ENCODE results near the gene CRYGN.

Gene CRYGN

DNA sequence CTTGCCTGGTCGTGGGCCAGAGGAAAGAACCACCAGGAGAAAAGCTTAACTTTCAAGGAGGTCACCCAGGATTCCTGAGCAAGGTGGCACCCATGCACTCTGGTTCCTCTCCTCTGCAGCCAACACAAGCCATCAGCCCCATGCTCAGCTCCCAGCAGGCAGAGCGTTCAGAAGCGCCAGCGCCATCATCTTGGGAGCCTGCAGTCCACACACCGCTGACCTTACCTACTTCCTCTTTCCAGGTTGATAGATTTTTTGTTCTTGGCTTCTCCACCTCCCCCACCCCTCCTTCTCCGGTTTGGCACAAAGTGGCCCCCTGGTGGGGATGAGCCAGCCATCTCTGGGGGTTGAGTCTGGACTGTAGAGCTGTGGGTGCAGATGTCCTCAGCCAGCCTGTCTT, 28.4 kb downstream of the CRYGN start:
- FAIRE-seq (no peak), DNase-seq (ENCODE audit: insufficient read length, low spot score) (no peak)
- TF ChIP-seq POLR2AphosphoS5 (IDR thresholded peaks at IDR 0.05; ENCODE audit: low read depth, low read length) (no peak), PAX5 (IDR thresholded peaks at IDR 0.05; ENCODE audit: insufficient read depth, low read length, severe bottlenecking) (no peak), SPI1 (IDR thresholded peaks at IDR 0.05; ENCODE audit: low read depth, low read length) (peak; percentile 59; the same call in 1 of the 2 replicates), POU2F2 (IDR thresholded peaks at IDR 0.05; ENCODE audit: low read depth, low read length) (no peak)

DNA sequence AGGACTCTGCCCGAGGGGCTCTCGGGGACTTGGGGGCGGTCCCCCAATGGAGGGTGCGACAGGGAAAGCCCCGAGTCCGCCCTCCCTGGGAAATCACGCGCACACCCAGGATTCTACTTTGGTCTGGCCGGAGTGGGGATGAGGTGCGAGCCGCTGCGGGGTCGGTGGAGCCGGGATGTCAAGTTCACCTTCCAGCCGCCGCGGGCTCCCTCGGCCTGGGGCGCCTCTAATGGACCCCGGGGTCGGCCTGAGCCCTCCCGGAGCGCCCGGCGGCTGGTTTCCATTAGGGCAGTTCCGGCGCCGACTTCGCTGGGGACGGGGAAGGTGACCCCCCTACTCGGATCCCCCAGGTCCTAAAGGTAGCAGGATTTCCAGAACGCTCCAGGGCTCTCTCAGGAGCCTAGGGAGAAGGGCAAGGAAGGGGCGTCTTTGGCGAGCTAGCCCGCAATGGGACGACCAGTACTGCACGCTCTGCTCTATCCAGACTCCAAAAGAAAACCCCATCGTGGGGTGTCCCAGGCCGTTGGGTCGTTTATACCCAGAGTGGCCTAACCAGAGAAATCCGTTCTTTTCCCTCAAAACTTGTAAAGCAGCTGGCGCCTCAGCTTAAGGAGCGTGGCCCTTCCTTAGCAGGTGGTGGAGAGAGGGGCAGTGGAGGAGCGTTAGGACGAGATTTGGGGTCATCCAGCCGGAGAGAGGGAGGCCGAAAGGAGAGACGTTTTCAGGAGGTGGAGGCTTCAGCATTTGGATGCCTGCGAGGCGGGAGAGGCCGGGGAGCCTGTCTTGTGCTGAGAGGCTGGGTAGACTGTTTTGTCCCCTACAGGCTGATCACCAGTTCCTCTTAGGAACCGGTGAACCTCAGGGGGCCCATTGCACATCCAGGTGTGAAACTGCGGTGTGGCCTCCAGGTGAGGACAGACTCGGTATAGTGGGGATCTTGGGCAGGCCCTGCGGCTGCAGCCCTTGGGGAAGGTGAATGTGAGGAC, 29.2 kb downstream of the CRYGN start:
- TF ChIP-seq POLR2A (IDR thresholded peaks at IDR 0.05; ENCODE audit: low read depth, low read length) (no peak), PAX5 (IDR thresholded peaks at IDR 0.05; ENCODE audit: insufficient read depth, low read length, severe bottlenecking) (no peak), POLR2AphosphoS5 (IDR thresholded peaks at IDR 0.05; ENCODE audit: low read depth, low read length) (no peak), POU2F2 (IDR thresholded peaks at IDR 0.05; ENCODE audit: low read depth, low read length) (no peak), SPI1 (IDR thresholded peaks at IDR 0.05; ENCODE audit: low read depth, low read length) (no peak), TAF1 (IDR thresholded peaks at IDR 0.05; ENCODE audit: low read depth, low read length) (no peak)
- DNase-seq (ENCODE audit: insufficient read length, low spot score) (peak; percentile 23), FAIRE-seq (no peak)

DNA sequence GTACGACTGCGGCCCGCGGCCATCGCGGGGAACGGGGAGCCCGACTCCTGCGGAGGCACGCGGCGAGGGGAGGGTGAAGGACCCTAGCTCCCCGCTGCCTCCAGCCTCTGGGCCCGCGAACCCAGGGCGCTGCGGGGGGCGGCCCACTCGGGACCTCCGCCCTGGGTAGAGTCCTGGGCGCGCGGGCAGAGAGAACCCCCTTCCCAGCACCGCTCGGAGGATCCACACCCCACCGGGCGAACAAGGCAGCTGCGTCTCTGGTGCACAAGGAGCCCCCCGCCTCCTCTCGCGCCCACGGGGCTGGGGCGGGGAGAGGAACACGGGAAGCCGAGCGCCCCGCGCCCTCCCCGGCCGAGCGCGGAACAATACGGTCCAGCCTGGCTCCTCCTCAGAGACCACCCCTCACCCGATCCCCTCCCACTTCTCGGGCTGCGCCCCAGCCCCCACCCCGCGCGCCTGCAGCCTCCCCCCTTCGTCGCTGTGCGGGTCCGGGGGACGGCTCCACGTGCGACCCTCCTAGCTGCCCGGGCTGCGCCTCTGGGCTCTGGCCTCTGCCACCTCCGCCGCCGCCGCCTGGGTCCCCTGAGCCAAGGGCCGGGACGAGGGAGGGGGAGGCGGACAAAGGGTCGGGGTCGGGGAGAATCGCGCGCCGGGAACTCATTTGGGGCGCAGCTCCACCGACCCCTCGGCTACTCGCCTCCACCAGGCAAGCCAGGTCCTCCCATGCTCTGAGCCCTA, 30.1 kb downstream of the CRYGN start, which contains the start of gene WDR86:
Gene WDR86 (minus strand): TSS at position 372 of the 738 bp plus-strand sequence. CDS start 449 bp downstream, outside the sequence.
- DNase-seq (ENCODE audit: insufficient read length, low spot score) = peak; percentile 18
- no peak for TF ChIP-seq PAX5 (IDR thresholded peaks at IDR 0.05; ENCODE audit: insufficient read depth, low read length, severe bottlenecking)
- TF ChIP-seq TAF1 (IDR thresholded peaks at IDR 0.05; ENCODE audit: low read depth, low read length) = no peak
- TF ChIP-seq POLR2A (IDR thresholded peaks at IDR 0.05; ENCODE audit: low read depth, low read length) = no peak
- no peak for TF ChIP-seq SPI1 (IDR thresholded peaks at IDR 0.05; ENCODE audit: low read depth, low read length)
- no peak for TF ChIP-seq POU2F2 (IDR thresholded peaks at IDR 0.05; ENCODE audit: low read depth, low read length)
- TF ChIP-seq POLR2AphosphoS5 (IDR thresholded peaks at IDR 0.05; ENCODE audit: low read depth, low read length) = no peak
- no peak for FAIRE-seq

DNA sequence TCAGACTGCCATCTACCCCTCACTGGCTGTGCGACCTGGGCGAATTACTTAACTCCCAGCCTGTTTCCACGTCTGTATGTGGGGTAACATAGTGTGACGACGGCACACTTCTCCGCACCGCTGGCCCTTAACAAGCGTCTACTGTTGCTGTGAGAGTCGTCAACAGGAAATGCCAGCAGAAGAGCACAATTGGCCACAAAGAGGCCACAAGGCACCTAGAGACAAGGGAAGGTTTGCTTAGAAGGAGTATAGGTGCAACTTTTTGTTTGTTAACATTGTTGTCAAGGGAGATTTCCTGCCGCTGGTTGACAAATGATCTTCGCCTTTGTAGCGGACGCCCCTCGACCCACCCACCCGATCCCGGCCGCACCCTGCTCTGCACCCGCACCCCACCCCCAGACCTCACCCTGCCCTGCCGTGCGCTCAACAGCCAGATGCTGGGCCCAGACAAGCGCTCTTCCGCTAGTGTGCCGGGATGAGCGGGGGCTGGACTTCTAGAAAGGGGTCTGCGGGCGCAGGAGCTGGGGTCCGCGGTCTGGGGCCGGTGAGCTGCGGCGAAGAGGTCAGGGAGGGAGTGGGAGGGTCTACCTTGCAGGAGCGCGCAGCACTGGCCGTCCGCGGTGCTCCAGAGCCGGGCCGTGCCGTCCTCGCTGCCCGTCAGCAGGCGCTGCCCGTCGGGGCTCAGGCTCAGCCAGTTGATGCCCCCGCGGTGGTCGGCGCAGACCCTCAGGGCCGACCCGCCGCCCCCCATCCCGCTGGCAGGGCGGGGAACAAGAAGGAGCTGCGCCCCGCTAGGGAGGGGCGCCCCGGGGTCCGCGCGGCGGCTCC, 30.9 kb downstream of the CRYGN start:
- no peak for TF ChIP-seq SPI1 (IDR thresholded peaks at IDR 0.05; ENCODE audit: low read depth, low read length)
- peak; percentile 51 for TF ChIP-seq PAX5 (IDR thresholded peaks at IDR 0.05; ENCODE audit: insufficient read depth, low read length, severe bottlenecking)
- FAIRE-seq = peak; percentile 73
- DNase-seq (ENCODE audit: insufficient read length, low spot score) = peak; percentile 50

DNA sequence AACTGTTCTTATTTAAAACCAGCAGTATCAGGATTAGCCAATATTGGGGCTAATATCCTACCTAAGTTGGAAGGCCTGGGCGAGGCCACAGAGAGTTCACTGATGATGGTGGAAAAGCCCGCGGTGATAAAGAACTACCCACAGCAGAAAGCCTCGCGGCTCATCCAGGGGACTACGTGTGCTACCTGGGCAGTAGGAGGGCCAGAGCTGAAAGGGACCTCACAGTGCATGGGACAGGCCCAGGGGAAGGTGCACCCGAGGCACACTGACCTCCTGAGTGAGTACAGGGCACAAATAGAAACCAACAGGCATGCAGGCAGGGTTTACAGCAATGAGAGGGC, 31.5 kb downstream of the CRYGN start:
- FAIRE-seq (no peak), DNase-seq (ENCODE audit: insufficient read length, low spot score) (no peak)
- TF ChIP-seq POLR2AphosphoS5 (IDR thresholded peaks at IDR 0.05; ENCODE audit: low read depth, low read length) = no peak
- no peak for TF ChIP-seq TAF1 (IDR thresholded peaks at IDR 0.05; ENCODE audit: low read depth, low read length)
- no peak for TF ChIP-seq PAX5 (IDR thresholded peaks at IDR 0.05; ENCODE audit: insufficient read depth, low read length, severe bottlenecking)
- TF ChIP-seq SPI1 (IDR thresholded peaks at IDR 0.05; ENCODE audit: low read depth, low read length) = no peak
- no peak for TF ChIP-seq POU2F2 (IDR thresholded peaks at IDR 0.05; ENCODE audit: low read depth, low read length)
- no peak for TF ChIP-seq POLR2A (IDR thresholded peaks at IDR 0.05; ENCODE audit: low read depth, low read length)

DNA sequence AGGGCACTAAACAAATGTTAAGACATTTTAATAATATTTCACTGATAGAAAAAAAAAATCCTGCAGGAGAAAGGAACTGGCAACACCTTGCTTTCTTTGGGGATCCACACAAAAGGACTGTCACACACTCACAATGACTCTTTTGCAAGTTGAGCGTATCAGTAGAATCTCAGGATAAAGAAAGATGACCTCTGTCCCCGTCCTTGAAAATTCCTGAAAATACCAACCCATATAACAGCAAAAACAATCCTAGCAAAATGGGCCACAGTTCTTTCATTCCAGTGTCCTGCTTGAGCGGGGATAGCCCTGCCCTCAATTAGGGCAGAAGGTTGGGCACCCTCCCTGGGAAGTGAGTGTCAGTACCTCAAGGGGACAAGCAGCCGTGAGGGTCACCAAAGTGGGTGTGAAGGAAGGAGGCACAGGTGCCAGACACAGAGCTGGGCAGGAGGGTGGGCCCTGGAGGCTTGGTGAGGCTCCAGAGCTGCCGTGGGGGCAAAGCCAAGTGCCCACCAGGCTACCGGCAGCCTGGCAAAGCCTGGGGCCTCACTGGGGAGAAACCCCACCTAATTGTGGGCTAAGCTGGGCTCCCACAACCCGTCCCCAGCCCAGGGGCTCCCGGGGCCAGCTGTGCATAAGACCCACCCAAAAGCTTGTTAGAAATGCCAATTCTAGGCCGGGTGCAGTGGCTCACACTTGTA, 32.9 kb downstream of the CRYGN start:
- DNase-seq (ENCODE audit: insufficient read length, low spot score) (no peak), FAIRE-seq (no peak)
- TF ChIP-seq POU2F2 (IDR thresholded peaks at IDR 0.05; ENCODE audit: low read depth, low read length) (no peak), POLR2AphosphoS5 (IDR thresholded peaks at IDR 0.05; ENCODE audit: low read depth, low read length) (no peak), TAF1 (IDR thresholded peaks at IDR 0.05; ENCODE audit: low read depth, low read length) (no peak), PAX5 (IDR thresholded peaks at IDR 0.05; ENCODE audit: insufficient read depth, low read length, severe bottlenecking) (no peak), SPI1 (IDR thresholded peaks at IDR 0.05; ENCODE audit: low read depth, low read length) (no peak), POLR2A (IDR thresholded peaks at IDR 0.05; ENCODE audit: low read depth, low read length) (no peak)

DNA sequence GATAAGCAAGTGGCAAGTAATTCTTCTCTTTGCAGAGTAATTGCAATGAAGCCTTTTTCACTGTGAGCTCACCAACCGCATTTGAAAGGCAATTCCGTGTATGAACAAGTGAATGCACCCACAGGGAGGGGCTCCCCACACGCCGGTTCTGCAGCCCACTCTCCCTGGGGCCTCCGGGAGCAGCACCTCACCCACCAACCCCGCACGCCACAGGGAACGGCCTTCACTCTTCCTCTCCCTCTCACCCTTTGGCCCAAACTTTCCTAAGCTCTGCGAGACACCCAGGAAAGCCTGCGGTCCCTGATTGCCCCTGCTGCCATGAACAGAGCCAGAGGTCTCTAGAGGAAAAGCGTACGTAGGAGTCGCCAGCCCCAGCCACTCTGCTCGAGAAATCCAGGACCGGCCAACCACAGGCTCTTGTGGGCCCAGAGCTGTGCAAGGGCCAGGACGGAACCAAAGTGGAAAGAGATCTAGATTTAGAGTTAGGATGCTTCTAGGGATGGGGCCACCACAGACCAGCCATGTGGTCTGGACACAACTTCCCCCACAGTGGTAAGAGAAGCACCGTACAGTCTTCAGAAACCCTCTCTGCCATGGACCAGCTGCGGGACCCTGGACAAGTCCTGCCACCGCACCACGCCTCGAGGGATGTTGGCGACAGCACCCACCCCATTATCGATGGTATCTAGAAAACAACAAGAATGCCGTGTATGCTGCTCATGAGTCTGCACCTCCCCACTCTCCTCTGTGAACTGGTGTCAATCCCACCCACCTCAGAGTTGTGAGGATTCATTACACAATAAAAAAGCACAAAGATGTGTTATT, 33.7 kb downstream of the CRYGN start:
- TF ChIP-seq POLR2AphosphoS5 (IDR thresholded peaks at IDR 0.05; ENCODE audit: low read depth, low read length) (no peak), POU2F2 (IDR thresholded peaks at IDR 0.05; ENCODE audit: low read depth, low read length) (no peak), POLR2A (IDR thresholded peaks at IDR 0.05; ENCODE audit: low read depth, low read length) (no peak), SPI1 (IDR thresholded peaks at IDR 0.05; ENCODE audit: low read depth, low read length) (no peak), TAF1 (IDR thresholded peaks at IDR 0.05; ENCODE audit: low read depth, low read length) (no peak), PAX5 (IDR thresholded peaks at IDR 0.05; ENCODE audit: insufficient read depth, low read length, severe bottlenecking) (no peak)
- no peak for FAIRE-seq
- peak; percentile 5 for DNase-seq (ENCODE audit: insufficient read length, low spot score)

DNA sequence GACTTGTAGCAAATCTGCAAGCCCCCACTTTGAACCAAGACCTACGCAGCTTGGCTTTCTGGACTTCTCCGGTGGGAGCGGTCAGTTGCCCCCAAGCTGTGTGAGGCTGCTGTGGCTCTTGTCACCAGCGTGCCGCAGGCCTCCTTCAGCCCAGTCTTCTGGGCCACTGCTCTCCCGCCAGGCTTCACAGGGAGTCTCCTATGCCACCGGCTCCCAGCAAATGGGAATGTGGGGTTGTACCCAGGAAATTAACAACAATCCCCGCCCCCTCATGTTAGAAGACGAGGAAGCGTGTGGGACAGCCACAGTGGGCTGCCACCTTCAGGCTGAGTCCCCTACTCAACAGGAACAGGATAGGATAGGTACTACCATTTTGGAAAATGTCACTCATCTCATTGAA, 34.4 kb downstream of the CRYGN start:
- DNase-seq (ENCODE audit: insufficient read length, low spot score) = no peak
- FAIRE-seq = no peak
- TF ChIP-seq PAX5 (IDR thresholded peaks at IDR 0.05; ENCODE audit: insufficient read depth, low read length, severe bottlenecking) = no peak
- TF ChIP-seq SPI1 (IDR thresholded peaks at IDR 0.05; ENCODE audit: low read depth, low read length) = no peak
- TF ChIP-seq POU2F2 (IDR thresholded peaks at IDR 0.05; ENCODE audit: low read depth, low read length) = no peak
- TF ChIP-seq POLR2A (IDR thresholded peaks at IDR 0.05; ENCODE audit: low read depth, low read length) = no peak
- TF ChIP-seq TAF1 (IDR thresholded peaks at IDR 0.05; ENCODE audit: low read depth, low read length) = no peak
- TF ChIP-seq POLR2AphosphoS5 (IDR thresholded peaks at IDR 0.05; ENCODE audit: low read depth, low read length) = no peak
